Measurements from ENCODE around the gene SPDYE2. TPM values are rescaled to one million over a fixed set of nuclear protein-coding genes. Genes with fewer than 3 reads are reported as not detected.
"Not testable (repeated sequence)": the region's sequence is repeated elsewhere in the genome, so short reads cannot be mapped to it uniquely, and the experiment has no call there.

SPDYE2 gene
- total RNA-seq, 1 experiment from 2014 or later, result 0.15 TPM

DNA sequence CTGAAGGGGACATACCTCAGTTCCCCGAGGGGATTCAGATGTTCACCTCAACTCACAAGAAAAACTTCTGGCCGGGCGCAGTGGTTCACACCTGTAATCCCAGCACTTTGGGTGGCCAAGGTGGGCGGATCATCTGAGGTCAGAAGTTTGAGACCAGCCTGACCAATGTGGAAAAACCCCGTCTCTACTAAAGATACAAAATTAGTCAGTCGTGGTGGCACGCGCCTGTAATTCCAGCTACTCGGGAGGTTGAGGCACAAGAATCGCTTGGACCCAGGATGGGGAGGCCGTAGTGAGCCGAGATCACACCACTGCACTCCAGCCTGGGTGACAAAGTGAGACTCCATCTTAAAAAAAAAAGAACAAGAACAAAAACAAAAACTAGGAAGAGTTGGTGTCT is 5.7 kb upstream of the SPDYE2 start:
- H3K27ac Mint-ChIP-seq; H3K9me3 Mint-ChIP-seq; CTCF ChIA-PET; ATAC-seq; H3K4me1 Mint-ChIP-seq; POLR2A ChIA-PET; H3K27me3 Mint-ChIP-seq (ENCODE audit: low read depth); H3K36me3 Mint-ChIP-seq; DNase-seq (ENCODE audit: low spot score); H3K4me3 Mint-ChIP-seq: not testable (repeated sequence)

DNA sequence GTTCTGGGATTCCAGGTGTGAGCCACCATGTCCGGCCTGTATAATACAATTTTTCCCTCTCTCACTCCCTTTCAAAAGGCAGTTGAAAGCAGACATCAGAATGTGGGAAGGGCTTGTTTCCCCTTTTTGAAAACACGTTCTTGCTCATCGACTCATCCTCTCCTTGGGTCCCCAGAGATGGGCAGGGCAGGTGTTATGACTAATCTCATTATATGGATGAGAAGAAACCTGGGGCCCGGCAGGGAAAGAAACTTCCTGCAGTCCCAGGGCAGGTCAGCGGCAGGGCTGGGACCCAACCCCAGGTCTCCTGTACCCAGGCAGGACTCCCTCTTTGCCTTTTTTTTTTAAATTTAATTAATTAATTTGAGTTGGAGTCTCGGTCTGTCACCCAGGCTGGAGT is 4.7 kb upstream of the SPDYE2 start:
- H3K9me3 Mint-ChIP-seq; H3K36me3 Mint-ChIP-seq; H3K27ac Mint-ChIP-seq; H3K4me1 Mint-ChIP-seq; DNase-seq (ENCODE audit: low spot score); H3K27me3 Mint-ChIP-seq (ENCODE audit: low read depth); CTCF ChIA-PET; POLR2A ChIA-PET; ATAC-seq; H3K4me3 Mint-ChIP-seq: not testable (repeated sequence)

DNA sequence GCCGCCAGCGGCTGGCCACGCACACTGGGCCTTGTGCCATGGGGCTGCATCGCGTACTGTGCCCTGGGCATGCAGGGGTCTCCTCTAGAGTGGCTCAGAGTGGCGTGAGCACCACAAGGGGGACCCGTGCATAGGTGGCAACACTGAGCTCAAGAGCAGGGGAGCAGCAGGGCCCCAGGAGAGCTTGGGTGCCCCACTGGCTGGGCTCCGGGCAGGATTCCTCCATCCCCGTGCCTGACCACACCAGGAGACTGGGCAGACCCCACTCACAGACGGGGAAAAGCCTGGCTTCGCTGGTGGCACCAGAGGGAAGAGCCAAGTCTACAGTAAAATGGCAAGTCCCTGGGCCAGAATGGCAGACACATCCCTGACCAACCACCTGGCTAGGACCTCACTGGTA is 17.6 kb downstream of the SPDYE2 start:
- H3K4me1 Mint-ChIP-seq; H3K9me3 Mint-ChIP-seq; H3K27ac Mint-ChIP-seq; DNase-seq (ENCODE audit: low spot score); POLR2A ChIA-PET; H3K4me3 Mint-ChIP-seq; H3K27me3 Mint-ChIP-seq (ENCODE audit: low read depth); ATAC-seq; H3K36me3 Mint-ChIP-seq; CTCF ChIA-PET: not testable (repeated sequence)

DNA sequence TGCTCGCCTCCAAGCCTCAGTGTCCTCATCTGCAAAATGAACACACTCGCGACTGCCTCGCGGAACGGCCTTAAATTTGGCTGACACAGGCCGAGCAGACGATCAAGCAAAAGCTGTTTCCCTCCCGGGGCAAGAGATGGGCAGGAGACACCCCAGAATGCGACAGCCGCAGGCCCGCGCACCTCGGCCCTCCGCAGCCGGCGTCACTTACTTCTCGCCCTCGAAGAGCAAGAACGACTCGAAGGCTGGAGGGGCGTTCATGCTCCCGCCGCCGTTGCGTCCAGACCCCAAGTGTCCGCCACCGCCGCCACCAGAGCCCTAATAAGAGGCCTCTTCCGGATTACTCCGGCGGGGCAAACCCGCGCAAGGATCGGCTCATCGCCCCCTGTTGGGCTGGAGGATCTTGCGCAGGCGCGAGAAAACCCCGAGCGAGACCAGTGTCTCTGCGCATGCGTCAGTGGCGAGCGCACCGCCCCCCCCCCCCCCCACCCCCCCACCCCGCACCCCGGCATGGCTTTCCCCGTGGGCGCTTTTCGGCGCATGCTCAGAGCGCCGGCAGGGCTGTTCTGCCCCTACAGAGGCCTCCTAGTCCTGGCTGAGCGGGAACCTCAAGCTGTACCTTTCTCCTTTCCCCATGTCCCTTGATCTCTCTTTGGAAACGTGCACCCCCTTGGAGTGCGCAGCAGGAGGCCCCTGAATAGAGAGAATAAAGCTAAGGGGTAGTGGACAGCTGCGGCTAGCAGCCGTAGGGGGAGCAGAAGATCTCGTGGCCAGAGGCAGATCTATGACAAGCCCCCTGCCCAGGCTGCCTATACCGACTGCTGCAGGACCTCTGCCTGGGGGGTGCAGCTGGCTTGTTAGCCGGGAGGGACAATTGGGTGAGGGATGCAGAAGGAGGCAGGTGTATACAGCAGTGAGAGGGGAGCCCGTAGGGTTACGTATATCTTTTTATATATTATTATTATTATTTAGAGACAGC is 21.5 kb downstream of the SPDYE2 start, which contains the start of gene POLR2J3:
Gene POLR2J3, minus strand, starts transcription at position 323 of the 979 bp plus-strand sequence. Its CDS starts 62 bp downstream, at position 261.
- POLR2A ChIA-PET; H3K27ac Mint-ChIP-seq; H3K9me3 Mint-ChIP-seq; H3K36me3 Mint-ChIP-seq; H3K4me1 Mint-ChIP-seq; CTCF ChIA-PET; H3K27me3 Mint-ChIP-seq (ENCODE audit: low read depth): not testable (repeated sequence)
- peak within 1 kb of the TSS; percentile 81 for H3K4me3 Mint-ChIP-seq
- DNase-seq (ENCODE audit: low spot score) (peak; percentile 99), ATAC-seq (peak; percentile 92)
- TF ChIP-seq, protein P1, sequence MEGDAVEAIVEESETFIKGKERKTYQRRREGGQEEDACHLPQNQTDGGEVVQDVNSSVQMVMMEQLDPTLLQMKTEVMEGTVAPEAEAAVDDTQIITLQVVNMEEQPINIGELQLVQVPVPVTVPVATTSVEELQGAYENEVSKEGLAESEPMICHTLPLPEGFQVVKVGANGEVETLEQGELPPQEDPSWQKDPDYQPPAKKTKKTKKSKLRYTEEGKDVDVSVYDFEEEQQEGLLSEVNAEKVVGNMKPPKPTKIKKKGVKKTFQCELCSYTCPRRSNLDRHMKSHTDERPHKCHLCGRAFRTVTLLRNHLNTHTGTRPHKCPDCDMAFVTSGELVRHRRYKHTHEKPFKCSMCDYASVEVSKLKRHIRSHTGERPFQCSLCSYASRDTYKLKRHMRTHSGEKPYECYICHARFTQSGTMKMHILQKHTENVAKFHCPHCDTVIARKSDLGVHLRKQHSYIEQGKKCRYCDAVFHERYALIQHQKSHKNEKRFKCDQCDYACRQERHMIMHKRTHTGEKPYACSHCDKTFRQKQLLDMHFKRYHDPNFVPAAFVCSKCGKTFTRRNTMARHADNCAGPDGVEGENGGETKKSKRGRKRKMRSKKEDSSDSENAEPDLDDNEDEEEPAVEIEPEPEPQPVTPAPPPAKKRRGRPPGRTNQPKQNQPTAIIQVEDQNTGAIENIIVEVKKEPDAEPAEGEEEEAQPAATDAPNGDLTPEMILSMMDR (IDR thresholded peaks at IDR 0.05), result peak; percentile 30; the same call in 1 of the 2 replicates

DNA sequence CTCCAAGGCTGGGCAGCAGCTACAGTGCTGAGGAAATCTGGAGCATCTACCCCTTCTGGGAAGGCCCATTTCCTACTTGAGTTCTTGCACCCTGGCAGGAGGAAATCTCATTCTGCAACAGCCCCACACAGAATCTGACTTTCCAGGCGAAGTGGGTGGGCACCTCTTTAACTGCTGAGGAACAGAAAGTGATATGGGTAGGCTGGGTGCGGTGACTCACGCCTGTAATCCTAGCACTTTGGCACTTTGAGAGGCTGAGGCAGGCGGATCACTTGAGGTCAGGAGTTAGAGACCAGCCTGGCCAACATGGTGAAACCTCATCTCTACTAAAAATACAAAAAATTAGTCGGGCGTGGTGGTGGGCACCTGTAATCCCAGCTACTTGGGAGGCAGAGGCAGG is 23.6 kb downstream of the SPDYE2 start:
- H3K27ac Mint-ChIP-seq; ATAC-seq; CTCF ChIA-PET; POLR2A ChIA-PET; H3K4me1 Mint-ChIP-seq; H3K36me3 Mint-ChIP-seq; H3K27me3 Mint-ChIP-seq (ENCODE audit: low read depth); H3K9me3 Mint-ChIP-seq; H3K4me3 Mint-ChIP-seq; DNase-seq (ENCODE audit: low spot score): not testable (repeated sequence)

DNA sequence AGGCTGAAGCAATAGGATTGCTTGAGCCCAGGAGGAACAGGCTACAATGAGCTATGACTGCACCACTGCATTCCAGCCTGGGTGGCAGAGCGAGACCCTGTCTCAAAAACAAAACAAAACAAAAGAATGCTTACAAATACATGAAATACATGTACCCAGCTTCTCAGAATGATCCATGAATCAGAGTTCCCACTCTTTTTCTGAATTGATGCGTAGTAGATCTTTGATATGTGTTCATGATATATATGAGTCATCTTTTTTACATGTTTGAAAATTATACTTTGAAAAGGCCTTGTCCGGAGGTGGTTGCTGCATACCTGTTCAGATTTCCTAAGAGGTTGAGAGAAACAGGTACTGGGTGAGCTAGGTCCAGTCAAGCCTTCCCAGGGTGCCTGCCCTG is 25.3 kb downstream of the SPDYE2 start:
- CTCF ChIA-PET; H3K36me3 Mint-ChIP-seq; H3K9me3 Mint-ChIP-seq; POLR2A ChIA-PET; H3K27ac Mint-ChIP-seq; H3K4me3 Mint-ChIP-seq; H3K27me3 Mint-ChIP-seq (ENCODE audit: low read depth); H3K4me1 Mint-ChIP-seq; ATAC-seq; DNase-seq (ENCODE audit: low spot score): not testable (repeated sequence)

DNA sequence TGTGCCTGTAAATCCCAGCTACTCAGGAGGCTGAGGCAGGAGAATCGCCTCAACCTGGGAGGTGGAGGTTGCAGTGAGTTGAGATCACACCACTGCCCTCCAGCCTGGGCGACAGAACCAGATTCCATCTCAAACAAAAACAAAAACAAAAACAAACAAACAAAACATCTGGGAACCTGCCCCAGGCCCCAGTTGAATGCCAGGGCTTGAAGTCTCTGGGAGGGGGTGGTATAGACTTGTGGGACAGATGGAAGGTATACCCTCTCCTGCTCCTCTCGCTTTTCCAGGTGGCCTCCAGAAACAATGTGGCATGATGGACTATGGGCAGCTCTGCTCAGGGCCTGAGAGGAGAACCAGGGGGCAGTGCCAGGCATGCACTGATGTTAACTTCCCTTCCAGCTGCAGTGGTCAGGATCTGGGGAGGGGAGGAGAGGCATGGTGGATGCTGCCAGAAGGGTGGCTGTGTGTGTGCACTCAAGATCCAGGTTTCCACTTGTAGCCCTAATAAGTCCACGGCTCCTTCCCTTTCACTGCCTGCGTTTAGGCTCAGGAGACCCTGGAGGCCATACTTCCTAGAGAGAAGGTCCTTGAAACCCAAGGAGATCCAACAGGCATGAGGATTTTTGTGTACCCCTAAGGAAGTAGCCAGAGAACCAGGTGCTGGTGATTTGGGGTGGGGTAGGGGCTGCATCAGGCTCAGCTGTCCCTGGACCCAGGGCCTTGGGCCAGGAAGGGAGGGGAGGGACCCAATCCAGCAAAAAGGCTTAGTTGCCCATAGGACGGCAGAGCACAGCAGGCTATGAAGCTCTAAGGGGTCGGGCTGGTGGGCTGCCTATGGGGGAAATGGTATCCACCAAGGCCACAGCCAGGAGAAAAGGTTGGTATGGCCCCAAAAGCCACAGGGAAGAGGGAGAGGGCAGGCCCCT is 26.6 kb downstream of the SPDYE2 start:
- POLR2A ChIA-PET; H3K9me3 Mint-ChIP-seq; H3K36me3 Mint-ChIP-seq; CTCF ChIA-PET; H3K27ac Mint-ChIP-seq; DNase-seq (ENCODE audit: low spot score); ATAC-seq; H3K4me3 Mint-ChIP-seq; H3K27me3 Mint-ChIP-seq (ENCODE audit: low read depth); H3K4me1 Mint-ChIP-seq: not testable (repeated sequence)

DNA sequence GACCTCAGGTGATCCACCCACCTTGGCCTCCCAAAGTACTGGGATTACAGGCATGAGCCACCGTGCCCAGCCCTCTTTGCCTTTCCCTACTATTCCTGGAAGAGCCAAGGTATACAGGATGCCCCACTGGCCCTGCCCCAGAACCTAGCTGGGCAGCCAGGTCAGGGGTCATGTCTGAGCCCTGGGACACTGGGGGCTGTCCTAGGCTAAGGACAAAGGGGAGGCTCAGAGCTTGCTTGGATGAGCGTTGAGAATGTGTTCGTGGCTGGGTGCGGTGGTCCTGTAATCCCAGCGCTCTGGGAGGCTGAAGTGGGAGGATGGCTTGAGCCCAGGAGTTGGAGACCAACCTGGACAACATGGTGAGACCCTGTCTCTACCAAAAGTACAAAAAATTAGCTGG is 27.5 kb downstream of the SPDYE2 start:
- H3K4me3 Mint-ChIP-seq; DNase-seq (ENCODE audit: low spot score); H3K9me3 Mint-ChIP-seq; CTCF ChIA-PET; H3K36me3 Mint-ChIP-seq; POLR2A ChIA-PET; ATAC-seq; H3K27me3 Mint-ChIP-seq (ENCODE audit: low read depth); H3K4me1 Mint-ChIP-seq; H3K27ac Mint-ChIP-seq: not testable (repeated sequence)

DNA sequence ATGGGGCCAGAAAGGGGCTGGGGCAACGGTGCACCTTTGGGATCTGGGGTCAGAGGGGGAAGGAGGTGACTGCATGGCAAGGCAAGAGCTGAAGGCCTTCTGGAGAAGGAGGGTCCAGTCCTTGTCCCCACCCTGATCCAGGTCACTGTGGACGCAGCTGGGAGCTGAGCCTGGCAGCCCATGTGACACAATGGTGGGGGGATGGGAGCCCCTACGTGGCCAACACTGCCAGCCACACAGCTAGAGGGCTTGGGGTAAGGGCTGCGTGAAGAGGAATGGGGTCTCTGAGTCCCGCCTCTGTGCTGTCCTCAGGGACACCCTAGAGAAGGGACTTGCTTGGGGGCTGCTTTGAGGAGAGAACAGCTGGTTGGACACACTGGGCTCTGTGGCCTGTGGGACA is 30.7 kb downstream of the SPDYE2 start:
- H3K4me1 Mint-ChIP-seq, result not testable (repeated sequence)

DNA sequence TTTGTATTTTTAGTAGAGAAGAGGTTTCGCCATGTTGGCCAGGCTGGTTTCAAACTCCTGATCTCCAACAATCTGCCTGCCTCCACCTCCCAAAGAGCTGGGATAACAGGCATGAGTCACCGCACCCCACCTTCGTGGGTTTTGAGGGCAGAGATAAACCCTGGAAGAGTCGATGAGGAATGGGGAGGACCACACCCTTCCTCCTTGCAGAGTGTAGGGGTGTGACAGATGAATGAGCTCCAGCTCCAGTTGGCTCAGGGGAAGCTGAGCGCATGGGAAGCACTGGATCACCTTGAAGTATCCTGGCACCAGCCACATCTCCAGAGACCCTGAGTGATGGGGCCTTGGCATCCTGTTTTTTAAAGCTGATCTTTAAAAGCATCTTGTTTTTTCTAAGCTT is 32.5 kb downstream of the SPDYE2 start:
- ATAC-seq; POLR2A ChIA-PET; H3K9me3 Mint-ChIP-seq; H3K4me3 Mint-ChIP-seq; H3K4me1 Mint-ChIP-seq; H3K36me3 Mint-ChIP-seq; H3K27ac Mint-ChIP-seq; CTCF ChIA-PET; DNase-seq (ENCODE audit: low spot score); H3K27me3 Mint-ChIP-seq (ENCODE audit: low read depth): not testable (repeated sequence)

More for the DNA sequence above, 30.7 kb downstream of the SPDYE2 start:
- H3K27me3 Mint-ChIP-seq (ENCODE audit: low read depth); H3K4me3 Mint-ChIP-seq; H3K27ac Mint-ChIP-seq; H3K36me3 Mint-ChIP-seq; DNase-seq (ENCODE audit: low spot score); H3K9me3 Mint-ChIP-seq; POLR2A ChIA-PET; CTCF ChIA-PET: not testable (repeated sequence)
- peak; percentile 34 for ATAC-seq

DNA sequence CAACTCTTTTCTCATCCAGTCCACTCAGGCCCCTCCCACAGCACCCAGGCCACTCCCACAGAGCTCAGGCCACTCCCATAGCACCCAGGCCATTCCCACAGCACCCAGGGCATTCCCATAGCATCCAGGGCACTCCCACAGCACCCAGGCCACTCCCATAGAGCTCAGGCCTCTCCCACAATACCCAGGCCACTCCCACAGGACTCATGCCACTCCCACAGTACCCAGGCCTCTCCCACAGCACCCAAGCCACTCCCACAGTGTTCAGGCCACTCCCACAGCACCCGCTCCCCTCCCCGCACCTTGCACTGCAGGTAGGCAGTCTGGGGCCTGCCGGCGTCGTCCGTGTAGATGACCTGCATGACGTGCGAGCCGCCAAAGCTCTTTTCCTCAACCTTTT is 38.8 kb downstream of the SPDYE2 start:
- H3K27me3 Mint-ChIP-seq (ENCODE audit: low read depth); H3K4me3 Mint-ChIP-seq; DNase-seq (ENCODE audit: low spot score); CTCF ChIA-PET; H3K4me1 Mint-ChIP-seq; POLR2A ChIA-PET; H3K27ac Mint-ChIP-seq; H3K36me3 Mint-ChIP-seq; H3K9me3 Mint-ChIP-seq: not testable (repeated sequence)
- ATAC-seq, result peak; percentile 90
